Measurements from ENCODE around the gene DCLK1. TPM values are rescaled to one million over a fixed set of nuclear protein-coding genes. Genes with fewer than 3 reads are reported as not detected.

Gene DCLK1
- total RNA-seq, 1 donor from 2014 or later, result 36.1 TPM

GRCh38 chr13:35992964-35993363 is 138.2 kb downstream of the DCLK1 start:
- H3K9me3 ChIP-seq, result no peaks in the 10 kb centered on the region
- TF ChIP-seq CTCF (IDR thresholded peaks at IDR 0.05), result no peak
- no peak for TF ChIP-seq POLR2AphosphoS5 (IDR thresholded peaks at IDR 0.05; ENCODE audit: insufficient read depth in 1 of 2, low read depth in 1 of 2)
- TF ChIP-seq POLR2A (IDR thresholded peaks at IDR 0.05), result no peak
- H3K27ac ChIP-seq, result no peak overlapping the region
- no peaks in the 10 kb centered on the region for H3K36me3 ChIP-seq
- intact Hi-C loops (cut with DNase I), result no loop called here
- H3K4me1 ChIP-seq, result peaks cover 24% of the 10 kb centered on the region
- no peak overlapping the region for H3K4me3 ChIP-seq
- DNase-seq (ENCODE audit: extremely low spot score in 2 of 2), result peak in 1 of 2 donors; percentile 42
- H3K27me3 ChIP-seq, result no peaks in the 10 kb centered on the region

GRCh38 chr13:35990196-35990595 is 141.0 kb downstream of the DCLK1 start:
- TF ChIP-seq CTCF (IDR thresholded peaks at IDR 0.05) (no peak), POLR2A (IDR thresholded peaks at IDR 0.05) (no peak), POLR2AphosphoS5 (IDR thresholded peaks at IDR 0.05; ENCODE audit: insufficient read depth in 1 of 2, low read depth in 1 of 2) (no peak)
- no peak overlapping the region for H3K4me3 ChIP-seq
- DNase-seq (ENCODE audit: extremely low spot score in 2 of 2), result no peak
- no peaks in the 10 kb centered on the region for H3K27me3 ChIP-seq
- H3K4me1 ChIP-seq, result peaks cover 21% of the 10 kb centered on the region
- H3K27ac ChIP-seq, result no peak overlapping the region
- intact Hi-C loops (cut with DNase I), result no loop called here
- H3K36me3 ChIP-seq, result no peaks in the 10 kb centered on the region
- no peaks in the 10 kb centered on the region for H3K9me3 ChIP-seq

GRCh38 chr13:35988648-35989081 is 142.5 kb downstream of the DCLK1 start:
- no peak overlapping the region for H3K27ac ChIP-seq
- H3K9me3 ChIP-seq, result no peaks in the 10 kb centered on the region
- peaks cover 5% of the 10 kb centered on the region for H3K4me1 ChIP-seq
- H3K27me3 ChIP-seq, result no peaks in the 10 kb centered on the region
- DNase-seq (ENCODE audit: extremely low spot score in 2 of 2), result peak in 1 of 2 donors; percentile 79
- H3K4me3 ChIP-seq, result no peak overlapping the region
- TF ChIP-seq POLR2AphosphoS5 (IDR thresholded peaks at IDR 0.05; ENCODE audit: insufficient read depth in 1 of 2, low read depth in 1 of 2) (no peak), CTCF (IDR thresholded peaks at IDR 0.05) (no peak), POLR2A (IDR thresholded peaks at IDR 0.05) (no peak)
- H3K36me3 ChIP-seq, result no peaks in the 10 kb centered on the region
- intact Hi-C loops (cut with DNase I), result loop anchor here (10.0 kb wide), 1 partner anchor 146 kb away; the partner anchor contains the start of gene DCLK1

GRCh38 chr13:35987572-35988513 is 143.3 kb downstream of the DCLK1 start:
- no peaks in the 10 kb centered on the region for H3K36me3 ChIP-seq
- DNase-seq (ENCODE audit: extremely low spot score in 2 of 2), result peak in 1 of 2 donors; percentile 64
- H3K27me3 ChIP-seq, result no peaks in the 10 kb centered on the region
- H3K9me3 ChIP-seq, result no peaks in the 10 kb centered on the region
- H3K4me3 ChIP-seq, result no peak overlapping the region
- intact Hi-C loops (cut with DNase I), result loop anchor here (10.0 kb wide), 1 partner anchor 147 kb away; the partner anchor contains the start of gene DCLK1
- H3K27ac ChIP-seq, result no peak overlapping the region
- no peaks in the 10 kb centered on the region for H3K4me1 ChIP-seq
- TF ChIP-seq POLR2A (IDR thresholded peaks at IDR 0.05) (no peak), POLR2AphosphoS5 (IDR thresholded peaks at IDR 0.05; ENCODE audit: insufficient read depth in 1 of 2, low read depth in 1 of 2) (no peak), CTCF (IDR thresholded peaks at IDR 0.05) (no peak)

Data from vagina (tissue), 2 donors.